GM15510 (cell line): ENCODE data around the gene ZNF66.

Source experiments
- POLR2A ChIP-seq: IDR thresholded peaks from 3 replicates; pipeline ENCODE4 v1.6.1; 2011; ENCODE audit warnings: borderline replicate concordance; ENCODE audit not compliant: insufficient read length; ENCODE audit errors: extremely low read depth

Gene ZNF66

DNA sequence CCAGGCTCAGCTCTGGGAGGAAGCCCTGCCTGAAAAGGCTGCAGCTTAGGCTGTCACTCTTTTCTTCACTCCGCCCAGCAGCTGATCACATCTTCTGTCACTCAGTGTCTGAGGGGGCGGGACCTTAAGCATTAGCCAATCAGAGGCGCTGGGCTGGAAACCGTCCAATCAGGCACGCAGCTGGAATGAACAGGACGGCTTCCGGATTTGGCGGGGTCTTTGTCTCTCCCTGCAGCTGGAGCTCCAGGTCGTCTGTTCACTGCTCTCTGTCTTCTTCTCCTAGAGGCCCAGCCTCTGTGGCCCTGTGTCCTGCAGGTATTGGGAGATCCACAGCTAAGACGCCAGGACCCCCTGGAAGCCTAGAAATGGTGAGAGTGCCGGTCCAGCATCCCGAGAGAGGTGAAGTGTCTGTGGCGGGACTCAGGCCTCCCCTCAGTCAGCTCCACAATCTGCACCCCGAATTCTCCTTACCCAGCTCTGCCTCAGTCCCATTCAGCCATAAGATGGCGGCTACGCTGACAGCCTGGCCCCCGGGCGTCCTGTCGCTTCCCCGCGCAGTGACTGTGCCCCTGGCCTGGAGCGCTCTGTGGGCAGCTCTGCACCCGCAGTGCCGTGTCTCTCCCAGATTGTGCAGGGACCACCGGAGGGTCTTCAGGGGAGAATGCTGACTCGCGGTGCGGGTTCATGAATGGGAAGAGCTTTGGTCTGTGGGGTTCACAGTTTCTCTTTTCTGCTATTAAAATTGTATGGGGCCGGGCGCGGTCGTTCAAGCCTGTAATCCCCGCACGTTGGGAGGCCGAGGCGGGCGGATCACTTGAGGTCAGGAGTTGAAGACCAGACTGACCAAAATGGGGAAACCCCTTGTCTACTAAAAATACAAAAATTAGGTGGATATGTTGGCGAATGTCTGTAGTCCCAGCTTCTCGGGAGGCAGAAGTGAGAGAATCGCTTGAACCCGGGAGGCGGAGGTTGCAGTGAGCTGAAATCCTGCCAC, at the start of gene ZNF66:
Gene ZNF66 (plus strand): TSS at position 222 of the 994 bp plus-strand sequence. CDS start 144 bp downstream, at position 366.
- peak; percentile 73 for TF ChIP-seq POLR2A

DNA sequence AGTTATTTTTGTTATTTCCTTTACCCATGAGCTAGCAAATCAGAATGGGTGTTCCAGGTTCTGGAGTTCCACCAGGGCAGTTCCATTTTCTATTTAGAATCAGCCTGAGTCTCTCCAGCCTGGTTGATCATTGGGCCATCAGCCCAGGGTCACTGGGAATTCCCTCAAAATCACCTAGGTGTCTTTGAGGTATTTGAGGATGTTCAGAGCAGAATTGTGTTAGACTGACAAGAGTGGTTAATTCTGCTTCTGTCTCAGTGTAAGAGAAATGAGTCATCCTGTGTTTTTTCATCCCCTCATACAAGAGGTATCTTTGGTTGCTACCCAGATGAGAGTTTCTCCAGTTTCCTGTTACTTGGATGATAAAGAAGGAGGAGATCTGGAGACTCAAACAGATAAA, 11.7 kb downstream of the ZNF66 start:
- no peak for TF ChIP-seq POLR2A

DNA sequence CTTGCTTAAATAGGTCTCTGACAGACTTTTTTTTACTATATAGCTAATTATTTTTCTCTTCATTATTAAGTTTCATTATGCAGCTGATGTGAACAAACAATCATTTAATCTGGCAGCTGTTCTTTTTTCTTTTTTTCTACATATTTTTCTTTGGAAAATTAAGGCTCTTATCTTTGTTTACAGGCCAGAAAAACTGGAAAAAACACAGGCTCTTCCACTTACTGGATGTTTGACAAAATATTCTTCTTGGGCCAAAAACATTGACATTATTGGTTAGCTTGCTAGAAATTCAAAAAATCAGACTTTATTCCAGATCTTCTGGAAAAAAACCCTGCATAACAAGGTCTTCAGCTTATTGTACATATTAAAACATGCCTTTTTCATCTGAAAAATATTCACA, 15.7 kb downstream of the ZNF66 start:
- TF ChIP-seq POLR2A = no peak

DNA sequence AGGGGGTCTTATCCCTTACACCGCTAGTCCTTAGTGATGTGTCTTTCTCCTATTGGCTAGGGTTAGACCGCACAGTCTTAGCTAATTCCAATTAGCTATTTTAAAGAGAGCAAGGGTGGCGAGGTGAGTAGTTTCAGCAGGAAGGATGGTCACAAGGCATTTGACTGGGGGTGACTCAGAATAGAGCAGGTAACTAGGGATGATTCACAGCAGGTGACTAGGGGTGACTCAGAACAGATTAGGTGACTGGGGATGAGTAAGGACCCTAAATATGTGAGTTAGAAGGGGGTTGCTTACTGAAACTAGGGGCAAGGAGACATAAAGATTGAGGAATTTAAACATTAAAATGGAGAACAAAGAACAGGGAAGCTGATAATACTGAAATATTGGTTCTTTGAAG, 64.3 kb downstream of the ZNF66 start:
- no peak for TF ChIP-seq POLR2A
